Measurements from ENCODE around the gene SRF. TPM values are rescaled to one million over a fixed set of nuclear protein-coding genes. Genes with fewer than 3 reads are reported as not detected.

SRF gene
- total RNA-seq, 2 experiments from 2014 or later: 45.8 to 45.9 TPM

DNA sequence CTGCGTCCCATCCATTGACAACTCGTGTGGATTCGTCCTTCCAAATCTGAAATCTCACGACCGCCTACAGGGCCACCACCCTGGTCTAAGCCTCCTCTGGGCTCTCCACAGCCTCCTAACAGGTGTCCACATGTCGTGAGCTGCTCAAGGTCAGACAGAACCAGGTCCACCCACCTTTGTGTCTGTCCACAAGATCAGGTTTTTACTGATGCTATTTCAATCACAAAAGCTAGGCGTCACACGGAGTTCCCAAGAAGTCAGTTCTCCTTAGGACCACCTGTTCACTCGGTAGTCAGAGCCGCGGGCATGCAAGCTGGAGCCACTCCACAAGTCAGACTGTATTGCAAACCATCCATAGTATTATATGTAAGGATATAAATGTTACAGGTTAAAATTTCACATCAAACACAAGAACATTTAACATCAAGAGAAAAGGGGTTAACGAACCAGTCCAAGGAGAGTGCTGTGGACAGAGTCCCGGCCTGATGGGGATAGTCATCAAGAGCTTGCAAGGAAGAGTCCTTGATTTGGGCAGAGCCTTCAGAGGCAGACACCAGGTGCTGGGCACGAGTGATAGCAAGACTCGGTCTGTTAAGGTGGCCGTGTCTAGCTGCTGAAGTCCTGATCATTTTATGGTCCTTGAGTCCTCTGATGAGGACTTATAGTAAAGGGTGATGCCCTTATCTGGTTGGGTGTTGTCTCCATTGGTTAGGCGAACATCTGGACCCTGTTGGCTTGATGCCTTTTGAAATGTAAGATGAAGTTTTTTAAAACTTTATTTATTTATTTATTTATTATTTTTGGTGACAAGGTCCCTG, 58.9 kb downstream of the SRF start:
- Mint-ChIP-seq H3K4me3 (peak overlapping the region; percentile 79), H3K27me3 (peaks cover 9% of the 10 kb centered on the region), H3K4me1 (peaks cover 36% of the 10 kb centered on the region), H3K36me3 (ENCODE audit: low read depth) (peaks cover 13% of the 10 kb centered on the region), H3K9me3 (no peaks in the 10 kb centered on the region), H3K27ac (peak overlapping the region; percentile 66)
- DNase-seq: no peak
- CTCF ChIA-PET: interaction anchor here (0.5 to 3.9 kb wide), 22 partner anchors 8 to 277 kb away, joined by 3 to 24 read pairs (median 4); partner anchors contain the start of genes ABCC10, CRIP3, PPP2R5D and TJAP1
- POLR2A ChIA-PET: interaction anchor here (1.0 to 1.5 kb wide), 6 partner anchors 16 to 197 kb away, joined by 3 to 13 read pairs (median 6); partner anchors contain the start of genes ABCC10, CUL9 and ZNF318

DNA sequence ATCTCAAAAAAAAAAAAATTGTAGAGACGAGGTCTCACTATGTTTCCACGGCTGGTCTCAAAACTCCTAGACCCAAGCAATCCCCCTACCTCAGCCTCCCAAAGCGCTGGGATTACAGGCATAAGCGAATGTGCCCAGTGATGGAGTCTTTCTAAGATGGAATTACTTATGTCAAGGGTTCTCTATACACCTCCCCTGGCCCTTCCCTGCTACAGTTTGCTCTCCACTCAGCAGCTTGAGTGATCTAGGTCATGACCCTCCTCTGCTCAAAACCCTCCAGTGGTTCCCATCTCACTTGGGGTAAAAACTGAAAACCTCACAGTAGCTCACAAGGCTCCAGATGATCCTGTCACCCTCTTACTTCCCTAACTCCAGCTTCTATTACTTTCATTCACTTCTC, 60.0 kb downstream of the SRF start:
- DNase-seq: no peak

More for the DNA sequence above, 60.0 kb downstream of the SRF start:
- Mint-ChIP-seq H3K36me3 (ENCODE audit: low read depth) (peaks cover 8% of the 10 kb centered on the region), H3K4me1 (peaks cover 26% of the 10 kb centered on the region), H3K4me3 (no peak overlapping the region), H3K9me3 (no peaks in the 10 kb centered on the region), H3K27ac (no peak overlapping the region), H3K27me3 (peaks cover 9% of the 10 kb centered on the region)
- ChIA-PET POLR2A (no interaction called here), CTCF (interaction anchor here (2.7 to 3.0 kb wide), 2 partner anchors 168 to 276 kb away, joined by 22 to 24 read pairs; no protein-coding TSS in a partner anchor)

Other genes with a start within 250 kb of the SRF start
- 10 to 100 TPM; 51.1 to 53.2 TPM for gene CNPY3, start 241.8 kb upstream of the SRF start, total RNA-seq
- under 1 TPM; 0.38 to 0.60 TPM for gene GNMT, start 210.5 kb upstream of the SRF start, total RNA-seq
- 10 to 100 TPM; 27.4 to 29.1 TPM for gene PEX6, start 192.1 kb upstream of the SRF start, total RNA-seq
- gene PPP2R5D, start 186.7 kb upstream of the SRF start, total RNA-seq: 10 to 100 TPM; 56.8 to 59.3 TPM
- gene MEA1, start 157.3 kb upstream of the SRF start, total RNA-seq: 10 to 100 TPM; 56.6 to 60.6 TPM
- 10 to 100 TPM; 64.6 to 68.7 TPM for gene KLHDC3, start 157.0 kb upstream of the SRF start, total RNA-seq
- gene RRP36, start 149.6 kb upstream of the SRF start, total RNA-seq: 10 to 100 TPM; 59.2 to 60.4 TPM
- gene CUL7, start 117.4 kb upstream of the SRF start, total RNA-seq: 10 to 100 TPM; 12.7 to 13.0 TPM
- gene MRPL2, start 111.8 kb upstream of the SRF start, total RNA-seq: 10 to 100 TPM; 46.8 to 57.8 TPM
- gene KLC4, start 111.6 kb upstream of the SRF start, total RNA-seq: 10 to 100 TPM; 19.3 to 20.3 TPM
- gene PTK7, start 95.0 kb upstream of the SRF start, total RNA-seq: under 1 TPM; 0.23 to 0.35 TPM
- 10 to 100 TPM; 45.0 to 45.9 TPM for gene CUL9, start 10.9 kb downstream of the SRF start, total RNA-seq
- 10 to 100 TPM; 39.6 to 42.5 TPM for gene DNPH1, start 58.2 kb downstream of the SRF start, total RNA-seq
- gene TTBK1, start 72.2 kb downstream of the SRF start, total RNA-seq: under 1 TPM; 0.30 TPM
- gene SLC22A7, start 127.0 kb downstream of the SRF start, total RNA-seq: not detected
- under 1 TPM in 1 of 2 experiments, not detected in 1; 0.88 TPM for gene CRIP3, start 137.6 kb downstream of the SRF start, total RNA-seq
- gene ZNF318, start 198.4 kb downstream of the SRF start, total RNA-seq: 10 to 100 TPM; 16.2 to 16.9 TPM